OCI-LY3 (cell line): ENCODE results near the gene MIOX.

Experiments used
- EZH2phosphoT487 ChIP-seq: fragments of 200-600 bp; shearing (Covaris generic); IDR thresholded peaks from 2 replicates; pipeline ENCODE4 v1.6.1; 2018; ENCODE audit warnings: antibody characterized with exemption, mixed run types, low read depth
- TF ChIP-seq, protein P1 (sequence below): fragments of 200-600, 300-600 bp; sonication (generic); IDR thresholded peaks from 2 replicates; pipeline ENCODE4 v1.5.1; 2014; ENCODE audit warnings: antibody characterized with exemption, low read length, low read depth

GRCh38 chr22:50467341-50467740 is 19.3 kb upstream of the MIOX start:
- TF ChIP-seq, protein P1, sequence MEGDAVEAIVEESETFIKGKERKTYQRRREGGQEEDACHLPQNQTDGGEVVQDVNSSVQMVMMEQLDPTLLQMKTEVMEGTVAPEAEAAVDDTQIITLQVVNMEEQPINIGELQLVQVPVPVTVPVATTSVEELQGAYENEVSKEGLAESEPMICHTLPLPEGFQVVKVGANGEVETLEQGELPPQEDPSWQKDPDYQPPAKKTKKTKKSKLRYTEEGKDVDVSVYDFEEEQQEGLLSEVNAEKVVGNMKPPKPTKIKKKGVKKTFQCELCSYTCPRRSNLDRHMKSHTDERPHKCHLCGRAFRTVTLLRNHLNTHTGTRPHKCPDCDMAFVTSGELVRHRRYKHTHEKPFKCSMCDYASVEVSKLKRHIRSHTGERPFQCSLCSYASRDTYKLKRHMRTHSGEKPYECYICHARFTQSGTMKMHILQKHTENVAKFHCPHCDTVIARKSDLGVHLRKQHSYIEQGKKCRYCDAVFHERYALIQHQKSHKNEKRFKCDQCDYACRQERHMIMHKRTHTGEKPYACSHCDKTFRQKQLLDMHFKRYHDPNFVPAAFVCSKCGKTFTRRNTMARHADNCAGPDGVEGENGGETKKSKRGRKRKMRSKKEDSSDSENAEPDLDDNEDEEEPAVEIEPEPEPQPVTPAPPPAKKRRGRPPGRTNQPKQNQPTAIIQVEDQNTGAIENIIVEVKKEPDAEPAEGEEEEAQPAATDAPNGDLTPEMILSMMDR, result no peak
- TF ChIP-seq EZH2phosphoT487, result no peak
